Measurements from ENCODE around the gene PLAC9. TPM values are rescaled to one million over a fixed set of nuclear protein-coding genes. Genes with fewer than 3 reads are reported as not detected.
"Not testable (repeated sequence)": the region's sequence is repeated elsewhere in the genome, so short reads cannot be mapped to it uniquely, and the experiment has no call there.

PLAC9 gene
- total and polyA plus RNA-seq, 2 experiments from 2014 or later, result 1.1 to 11.0 TPM

DNA sequence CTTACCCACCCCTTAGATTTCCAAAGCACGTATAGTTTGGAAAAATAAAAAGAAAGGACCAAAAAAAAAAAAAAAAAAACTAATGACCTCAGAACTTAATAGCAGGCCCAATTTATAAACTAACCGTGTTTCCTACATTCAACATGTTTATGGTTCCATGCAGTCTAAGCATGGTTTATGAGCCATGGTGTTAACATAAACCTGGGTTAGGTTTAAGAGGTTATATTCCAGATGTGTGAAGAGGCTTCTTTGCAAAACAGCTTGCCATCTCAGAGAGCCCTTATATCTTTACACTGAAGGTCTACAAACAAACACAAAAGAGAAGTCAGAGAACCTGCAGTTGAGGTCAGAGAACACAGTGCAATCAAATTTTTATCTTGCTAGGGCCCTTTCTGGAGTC is 38.3 kb upstream of the PLAC9 start:
- Histone ChIP-seq H2AFZ (no peak overlapping the region), H4K20me1 (replicated peaks; ENCODE audit: insufficient read depth) (no peaks in the 10 kb centered on the region), H3K27ac (ENCODE audit: low read depth) (no peak overlapping the region), H3F3A (replicated peaks; ENCODE audit: low read depth) (no peaks in the 10 kb centered on the region), H3K9me2 (ENCODE audit: insufficient read depth) (no peaks in the 10 kb centered on the region), H3K4me1 (ENCODE audit: insufficient read depth) (no peaks in the 10 kb centered on the region), H3K4me2 (no peak overlapping the region), H3K79me2 (replicated peaks; ENCODE audit: insufficient read depth) (no peaks in the 10 kb centered on the region), H3K36me3 (ENCODE audit: insufficient read depth) (no peaks in the 10 kb centered on the region), H3K27me3 (ENCODE audit: insufficient read depth) (no peaks in the 10 kb centered on the region), H3K4me3 (no peak overlapping the region)
- H3K27ac Mint-ChIP-seq, result no peak overlapping the region
- TF ChIP-seq POLR2AphosphoS5 (IDR thresholded peaks at IDR 0.05; ENCODE audit: low read depth) (no peak), EZH2phosphoT487 (IDR thresholded peaks at IDR 0.05; ENCODE audit: unreplicated experiment) (no peak), STAT1 (IDR thresholded peaks at IDR 0.05; ENCODE audit: unreplicated experiment) (no peak)
- H3K36me3 Mint-ChIP-seq (ENCODE audit: low read depth), result no peaks in the 10 kb centered on the region; the same call in 2 of the 3 replicates
- no peak for DNase-seq (ENCODE audit: low spot score)
- no peak for ATAC-seq
- no peaks in the 10 kb centered on the region for H3K4me1 Mint-ChIP-seq
- peaks cover 3% of the 10 kb centered on the region for H3K27me3 Mint-ChIP-seq (ENCODE audit: insufficient read depth, low read depth, poor library complexity)
- no peak overlapping the region for H3K4me3 Mint-ChIP-seq
- H3K9me3 Mint-ChIP-seq, result no peaks in the 10 kb centered on the region

DNA sequence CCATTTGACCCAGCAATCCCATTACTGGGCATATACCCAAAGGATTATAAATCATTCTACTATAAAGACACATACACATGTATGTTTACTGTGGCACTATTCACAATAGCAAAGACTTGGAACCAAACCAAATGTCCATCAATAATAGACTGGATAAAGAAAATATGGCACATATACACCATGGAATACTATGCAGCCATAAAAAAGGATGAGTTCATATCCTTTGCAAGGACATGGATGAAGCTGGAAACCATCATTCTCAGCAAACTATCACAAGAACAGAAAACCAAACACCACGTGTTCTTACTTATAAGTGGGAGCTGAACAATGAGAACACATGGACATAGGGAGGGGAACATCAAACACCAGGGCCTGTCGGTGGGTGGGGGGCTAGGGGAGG is 34.3 kb upstream of the PLAC9 start:
- not testable (repeated sequence) for H3K4me1 ChIP-seq (ENCODE audit: insufficient read depth); H3K27me3 Mint-ChIP-seq (ENCODE audit: insufficient read depth, low read depth, poor library complexity); DNase-seq (ENCODE audit: low spot score); H3K4me1 Mint-ChIP-seq; H3K27ac Mint-ChIP-seq; H3K27ac ChIP-seq (ENCODE audit: low read depth); H3K9me2 ChIP-seq (ENCODE audit: insufficient read depth); H2AFZ ChIP-seq; H3K4me2 ChIP-seq; H4K20me1 ChIP-seq (replicated peaks; ENCODE audit: insufficient read depth); H3K27me3 ChIP-seq (ENCODE audit: insufficient read depth); ATAC-seq; H3K4me3 Mint-ChIP-seq; H3K36me3 ChIP-seq (ENCODE audit: insufficient read depth); H3K79me2 ChIP-seq (replicated peaks; ENCODE audit: insufficient read depth); H3K9me3 Mint-ChIP-seq; H3K4me3 ChIP-seq; H3F3A ChIP-seq (replicated peaks; ENCODE audit: low read depth); H3K36me3 Mint-ChIP-seq (ENCODE audit: low read depth)

DNA sequence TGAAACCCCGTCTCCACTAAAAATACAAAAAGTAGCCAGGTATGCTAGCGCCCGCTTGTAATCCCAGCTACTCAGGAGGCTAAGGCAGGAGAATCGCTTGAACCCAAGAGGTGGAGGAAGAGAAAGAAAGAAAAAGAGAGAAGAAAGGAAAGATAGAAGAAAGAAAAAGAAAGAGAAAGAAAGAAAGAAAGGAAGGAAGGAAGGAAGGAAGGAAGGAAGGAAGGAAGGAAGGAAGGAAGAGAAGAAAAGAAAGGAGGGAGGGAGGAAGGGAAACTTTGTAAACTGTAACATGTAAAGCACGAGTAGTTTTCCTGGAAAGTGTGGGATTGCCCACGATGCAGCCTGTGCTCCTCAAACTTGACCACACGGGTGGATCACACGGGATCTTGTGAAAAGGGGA is 33.2 kb upstream of the PLAC9 start:
- H3K9me2 ChIP-seq (ENCODE audit: insufficient read depth); H2AFZ ChIP-seq; H3K36me3 Mint-ChIP-seq (ENCODE audit: low read depth); H3K79me2 ChIP-seq (replicated peaks; ENCODE audit: insufficient read depth); H4K20me1 ChIP-seq (replicated peaks; ENCODE audit: insufficient read depth); H3K4me2 ChIP-seq; H3K27ac Mint-ChIP-seq; H3K36me3 ChIP-seq (ENCODE audit: insufficient read depth); H3K27ac ChIP-seq (ENCODE audit: low read depth); H3K27me3 ChIP-seq (ENCODE audit: insufficient read depth); H3K9me3 Mint-ChIP-seq; DNase-seq (ENCODE audit: low spot score); H3K4me3 ChIP-seq; H3K27me3 Mint-ChIP-seq (ENCODE audit: insufficient read depth, low read depth, poor library complexity); H3F3A ChIP-seq (replicated peaks; ENCODE audit: low read depth); H3K4me3 Mint-ChIP-seq; ATAC-seq: not testable (repeated sequence)
- peaks cover 14% of the 10 kb centered on the region; the same call in 2 of the 3 replicates for H3K4me1 Mint-ChIP-seq
- peaks cover 15% of the 10 kb centered on the region for H3K4me1 ChIP-seq (ENCODE audit: insufficient read depth)

DNA sequence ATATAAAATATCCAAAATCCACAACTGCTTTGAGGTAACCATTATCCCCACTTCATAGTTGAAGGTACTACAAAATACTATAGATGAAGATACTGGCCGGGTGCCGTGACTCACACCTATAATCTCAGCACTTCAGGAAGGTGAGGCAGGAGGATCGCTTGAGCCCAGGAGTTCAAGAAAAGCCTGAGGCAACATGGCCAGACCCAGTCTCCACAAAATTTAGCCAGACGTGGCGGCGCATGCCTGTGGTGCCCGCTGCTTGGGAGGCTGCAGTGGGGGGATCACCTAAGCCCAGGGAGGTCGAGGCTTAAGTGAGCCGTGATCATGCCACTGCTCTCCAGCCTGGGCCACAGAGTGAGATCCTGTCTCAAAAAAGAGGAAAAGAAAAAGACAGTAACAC is 32.4 kb upstream of the PLAC9 start:
- TF ChIP-seq, protein P1, sequence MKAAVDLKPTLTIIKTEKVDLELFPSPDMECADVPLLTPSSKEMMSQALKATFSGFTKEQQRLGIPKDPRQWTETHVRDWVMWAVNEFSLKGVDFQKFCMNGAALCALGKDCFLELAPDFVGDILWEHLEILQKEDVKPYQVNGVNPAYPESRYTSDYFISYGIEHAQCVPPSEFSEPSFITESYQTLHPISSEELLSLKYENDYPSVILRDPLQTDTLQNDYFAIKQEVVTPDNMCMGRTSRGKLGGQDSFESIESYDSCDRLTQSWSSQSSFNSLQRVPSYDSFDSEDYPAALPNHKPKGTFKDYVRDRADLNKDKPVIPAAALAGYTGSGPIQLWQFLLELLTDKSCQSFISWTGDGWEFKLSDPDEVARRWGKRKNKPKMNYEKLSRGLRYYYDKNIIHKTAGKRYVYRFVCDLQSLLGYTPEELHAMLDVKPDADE (IDR thresholded peaks at IDR 0.05), result no peak
- no peak for TF ChIP-seq ZNF331 (CRISPR knock-in tag; IDR thresholded peaks at IDR 0.05; ENCODE audit: low read depth)
- TF ChIP-seq ZNF114 (CRISPR knock-in tag; IDR thresholded peaks at IDR 0.05), result no peak
- Mint-ChIP-seq H3K27me3 (ENCODE audit: insufficient read depth, low read depth, poor library complexity) (peaks cover 6% of the 10 kb centered on the region), H3K4me3 (no peak overlapping the region), H3K27ac (no peak overlapping the region), H3K4me1 (peaks cover 21% of the 10 kb centered on the region; the same call in 2 of the 3 replicates), H3K9me3 (no peaks in the 10 kb centered on the region), H3K36me3 (ENCODE audit: low read depth) (no peaks in the 10 kb centered on the region)
- Histone ChIP-seq H3K4me3 (no peak overlapping the region), H3K9me2 (ENCODE audit: insufficient read depth) (no peaks in the 10 kb centered on the region), H3K27ac (ENCODE audit: low read depth) (no peak overlapping the region), H3K36me3 (ENCODE audit: insufficient read depth) (no peaks in the 10 kb centered on the region), H3K27me3 (ENCODE audit: insufficient read depth) (no peaks in the 10 kb centered on the region), H3K4me1 (ENCODE audit: insufficient read depth) (peaks cover 23% of the 10 kb centered on the region), H2AFZ (no peak overlapping the region), H4K20me1 (replicated peaks; ENCODE audit: insufficient read depth) (no peaks in the 10 kb centered on the region), H3K4me2 (no peak overlapping the region), H3K79me2 (replicated peaks; ENCODE audit: insufficient read depth) (no peaks in the 10 kb centered on the region), H3F3A (replicated peaks; ENCODE audit: low read depth) (no peaks in the 10 kb centered on the region)
- ATAC-seq (no peak), DNase-seq (ENCODE audit: low spot score) (no peak)
